Stimulated activated CD4-positive, alpha-beta T cell treated with anti-CD3 and anti-CD28 coated beads, Interleukin-4, amount 100 ng/mL, for 48 hours (primary cell): ENCODE measurements around the gene CPE.
"Not testable (repeated sequence)": the region's sequence is repeated elsewhere in the genome, so short reads cannot be mapped to it uniquely, and the experiment has no call there.

Experiments used
- DNase-seq, 2 donors: peaks; one replicate each; pipeline ENCODE4 v3.0.0-alpha.2; 2020; ENCODE audit warnings: low read depth in 2 of 2

The CPE gene

DNA sequence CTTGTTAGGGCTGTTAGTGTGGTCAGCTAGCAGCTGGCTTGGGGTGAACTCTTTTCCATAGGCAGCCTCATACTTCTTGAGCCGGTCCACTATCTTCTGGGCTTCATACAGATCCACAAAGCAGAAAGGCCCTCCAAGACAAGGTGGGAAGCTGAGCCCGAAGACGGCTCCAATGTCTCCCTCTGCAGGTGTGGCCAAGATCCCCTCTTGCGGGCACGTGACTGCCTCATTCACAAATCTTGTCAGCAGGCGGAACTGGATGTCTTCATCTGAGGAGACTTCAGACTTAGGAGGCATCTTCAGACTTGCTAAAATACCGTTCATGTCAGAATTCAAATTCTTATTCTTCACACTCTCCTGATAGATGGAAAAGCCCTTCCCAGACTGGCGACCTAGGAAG lies 25.3 kb downstream of the CPE start:
- DNase-seq = no peak

DNA sequence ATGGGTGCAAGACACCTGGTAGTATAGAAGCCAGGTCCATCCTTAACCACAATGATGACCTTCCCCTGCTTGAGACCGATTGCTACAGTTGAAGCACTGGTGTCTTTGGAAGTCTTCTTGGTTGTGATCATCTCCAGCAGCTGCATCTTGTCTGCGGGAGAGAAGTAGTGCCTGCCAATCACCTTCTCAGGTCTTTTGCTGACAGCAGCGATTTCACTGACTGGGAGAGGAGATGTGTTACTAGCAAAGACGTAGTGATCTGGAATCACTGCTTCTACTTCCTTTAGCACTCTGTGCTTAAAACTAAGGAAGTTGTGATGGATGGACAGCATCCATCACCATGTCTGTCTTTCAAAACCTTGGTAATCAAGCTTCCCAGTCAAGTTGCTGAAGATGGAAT lies 25.9 kb downstream of the CPE start:
- no peak for DNase-seq

DNA sequence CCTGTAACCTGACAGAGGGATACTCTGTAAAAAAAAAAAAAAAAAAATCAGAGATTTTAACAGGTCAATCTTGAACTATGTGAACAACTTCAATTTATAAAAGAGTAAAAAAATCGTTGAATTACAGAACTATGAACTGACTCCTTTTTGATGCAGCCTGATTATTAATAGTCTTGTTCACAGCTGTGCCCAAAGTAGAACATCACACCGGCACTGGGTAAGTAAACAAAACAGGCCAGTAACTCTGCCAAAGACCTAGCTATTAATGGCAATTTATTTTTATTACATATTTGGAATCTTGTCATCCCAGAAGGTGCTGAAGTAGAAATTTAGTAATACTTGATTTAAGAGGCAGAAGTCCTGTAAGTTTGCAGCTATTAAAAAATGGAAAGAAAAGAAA lies 31.4 kb downstream of the CPE start:
- DNase-seq = no peak

- DNase-seq = no peak
These were observed 37.1 kb downstream of the CPE start for GRCh38 chr4:165415910-165416309.

GRCh38 chr4:165418073-165418472 lies 39.3 kb downstream of the CPE start:
- DNase-seq = no peak

DNA sequence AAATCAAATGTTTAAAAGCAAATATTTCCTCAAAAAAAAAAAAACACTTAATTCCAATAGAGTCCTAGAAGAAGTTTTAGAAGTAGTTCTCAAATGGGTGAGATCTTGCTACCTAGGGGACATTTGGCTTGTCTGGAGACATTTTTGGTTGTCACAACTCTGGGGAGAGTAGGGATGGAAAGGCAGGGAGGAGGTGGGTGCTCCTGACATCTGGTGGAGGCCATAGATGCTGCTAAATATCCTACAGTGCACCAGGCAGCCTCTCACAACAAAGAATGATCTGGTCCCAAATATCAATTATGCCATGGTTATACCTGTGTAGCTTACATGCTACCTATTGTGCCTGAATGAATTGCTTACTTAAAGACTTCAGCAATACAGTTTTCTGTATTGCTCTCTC lies 46.8 kb downstream of the CPE start:
- no peak for DNase-seq

DNA sequence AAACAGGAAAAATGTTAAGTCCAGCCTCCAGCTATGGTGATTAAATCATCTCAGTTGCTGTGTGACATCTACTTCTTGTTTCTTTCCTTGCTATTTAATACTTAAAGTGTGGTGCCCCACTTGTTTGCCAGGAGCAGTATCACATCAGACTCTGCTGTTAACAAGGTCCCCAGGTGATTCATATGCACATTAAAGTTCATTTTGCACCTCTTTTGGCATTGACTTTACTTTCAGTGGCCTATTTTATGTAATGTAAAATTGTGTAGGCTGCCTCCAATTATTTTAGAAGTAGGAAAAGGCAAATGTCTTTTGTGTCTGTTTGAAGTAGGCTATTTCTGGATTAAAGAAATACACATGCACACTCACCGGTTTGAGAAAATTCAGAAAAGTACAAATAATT lies 47.5 kb downstream of the CPE start:
- DNase-seq = no peak

GRCh38 chr4:165426823-165427222 lies 48.0 kb downstream of the CPE start:
- DNase-seq = no peak

- no peak for DNase-seq
These were observed 50.1 kb downstream of the CPE start for GRCh38 chr4:165428957-165429356.

- DNase-seq = no peak
These were observed 54.7 kb downstream of the CPE start for GRCh38 chr4:165433529-165433928.

DNA sequence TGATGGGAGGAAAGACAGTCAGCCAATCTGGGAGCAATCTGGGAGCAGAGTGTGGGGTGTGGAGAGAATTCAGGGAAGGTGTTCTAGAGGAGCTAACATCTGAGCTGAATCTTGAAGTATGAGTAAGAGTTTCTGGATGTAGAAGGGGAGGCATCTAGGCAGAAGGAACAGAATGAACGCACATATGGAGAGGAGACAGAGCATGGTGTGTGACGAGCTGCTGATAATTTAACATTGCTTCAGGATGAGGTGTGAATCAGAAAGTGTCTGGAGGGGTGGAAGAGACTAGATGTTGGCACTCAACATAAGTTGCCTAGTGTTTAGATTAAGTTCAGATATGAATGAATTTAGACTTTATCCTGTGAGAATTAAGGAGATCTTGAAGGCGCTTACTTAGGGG lies 58.9 kb downstream of the CPE start:
- no peak for DNase-seq

DNA sequence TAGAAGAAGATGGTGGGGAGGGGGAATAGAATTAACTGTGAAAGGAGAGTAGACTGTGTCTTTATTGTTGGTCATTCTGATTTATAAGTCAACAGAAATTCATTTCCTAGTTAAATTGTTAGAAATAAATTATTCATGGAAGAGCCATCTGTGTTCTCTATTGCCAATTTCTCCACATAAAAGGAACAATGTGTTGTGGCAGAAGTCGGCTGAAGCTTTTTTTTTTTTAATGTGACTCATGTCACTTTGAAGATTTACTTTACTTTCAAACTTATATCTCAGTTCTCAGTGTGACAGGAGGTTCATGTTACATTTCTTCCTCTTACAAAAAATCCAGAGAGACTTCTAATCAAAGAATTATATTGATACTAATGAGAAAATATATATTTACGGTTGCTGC lies 60.5 kb downstream of the CPE start:
- DNase-seq = no peak

DNA sequence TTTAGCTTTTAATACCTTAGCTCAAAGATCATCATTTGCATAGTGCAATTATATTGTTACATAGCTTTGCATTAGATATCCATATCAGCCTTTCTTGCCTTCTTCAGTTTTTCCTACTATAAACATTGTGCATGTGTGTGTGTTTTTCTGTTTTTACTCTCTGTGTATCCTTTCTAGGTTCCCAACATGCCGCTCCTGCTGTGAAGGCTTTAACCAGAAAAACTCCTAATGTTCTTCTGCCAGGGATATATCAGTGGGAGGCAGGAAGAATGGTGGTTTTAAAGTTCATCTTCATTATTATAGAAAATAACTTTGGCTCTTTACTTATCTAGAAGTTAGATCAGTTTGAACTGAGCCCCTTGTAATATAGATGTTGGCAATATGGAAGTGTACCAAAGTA lies 61.2 kb downstream of the CPE start:
- DNase-seq = no peak

- DNase-seq = no peak
These were observed 61.8 kb downstream of the CPE start for GRCh38 chr4:165440415-165441158.

DNA sequence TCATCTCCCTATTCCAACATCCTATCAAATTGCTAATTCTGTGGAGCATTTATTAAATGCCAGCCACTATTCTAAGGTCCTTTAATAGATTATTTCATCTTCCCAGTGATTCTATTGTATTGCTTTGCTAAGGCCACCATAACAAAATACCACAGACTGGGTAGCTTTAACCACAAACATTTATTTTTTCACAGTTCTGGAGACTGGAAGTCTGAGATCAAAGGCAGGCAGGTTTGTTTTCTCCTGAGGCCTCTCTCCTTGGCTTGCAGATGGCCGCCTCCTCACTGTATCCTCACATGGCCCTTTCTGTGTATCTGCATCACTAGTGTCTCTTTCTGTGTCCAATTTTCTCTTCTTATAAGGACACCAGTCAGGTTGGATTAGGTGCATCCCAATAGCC lies 64.5 kb downstream of the CPE start:
- DNase-seq = no peak

- no peak for DNase-seq
These were observed 69.9 kb downstream of the CPE start for GRCh38 chr4:165448700-165449099.

DNA sequence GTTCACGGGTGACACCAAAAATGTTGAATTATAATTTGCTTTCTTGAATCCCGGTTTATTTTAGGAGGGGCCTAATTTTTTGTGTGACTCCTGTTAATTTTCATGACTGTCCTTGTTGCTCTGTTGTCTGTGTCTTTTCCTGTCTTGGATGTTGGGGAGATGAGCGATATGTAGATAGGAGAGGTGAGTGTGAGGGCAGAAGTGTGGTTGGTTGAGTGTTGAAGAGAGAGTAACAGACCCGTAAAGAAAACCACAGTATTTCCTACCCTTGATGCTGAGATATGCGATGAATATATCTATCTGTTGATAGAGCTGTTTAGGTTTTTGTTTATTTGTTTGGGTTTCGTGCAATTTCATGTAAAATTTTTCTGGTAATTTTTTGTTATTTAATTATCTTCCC lies 70.5 kb downstream of the CPE start:
- DNase-seq = no peak

- no peak for DNase-seq
These were observed 72.1 kb downstream of the CPE start for GRCh38 chr4:165450871-165451270.

DNA sequence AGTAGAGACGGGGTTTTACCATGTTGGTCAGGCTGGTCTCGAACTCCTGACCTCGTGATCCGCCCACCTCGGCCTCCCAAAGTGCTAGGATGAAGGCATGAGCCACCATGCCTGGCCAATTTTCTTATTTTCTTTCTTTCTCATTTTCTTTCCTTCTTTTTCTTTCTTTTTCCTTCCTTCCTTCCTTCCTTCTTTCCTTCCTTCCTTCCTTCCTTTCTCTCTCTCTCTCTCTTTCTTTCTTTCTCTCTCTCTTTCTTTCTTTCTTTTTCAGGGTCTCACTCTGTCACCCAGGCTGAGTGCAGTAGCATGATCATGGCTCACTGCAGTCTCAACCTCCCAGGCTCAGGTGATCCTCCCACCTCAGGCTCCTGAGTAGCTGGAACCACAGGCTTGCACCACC lies 74.3 kb downstream of the CPE start:
- not testable (repeated sequence) for DNase-seq

- no peak for DNase-seq
These were observed 75.6 kb downstream of the CPE start for GRCh38 chr4:165454426-165454825.

- DNase-seq = no peak
These were observed 79.0 kb downstream of the CPE start for GRCh38 chr4:165457793-165458192.

DNA sequence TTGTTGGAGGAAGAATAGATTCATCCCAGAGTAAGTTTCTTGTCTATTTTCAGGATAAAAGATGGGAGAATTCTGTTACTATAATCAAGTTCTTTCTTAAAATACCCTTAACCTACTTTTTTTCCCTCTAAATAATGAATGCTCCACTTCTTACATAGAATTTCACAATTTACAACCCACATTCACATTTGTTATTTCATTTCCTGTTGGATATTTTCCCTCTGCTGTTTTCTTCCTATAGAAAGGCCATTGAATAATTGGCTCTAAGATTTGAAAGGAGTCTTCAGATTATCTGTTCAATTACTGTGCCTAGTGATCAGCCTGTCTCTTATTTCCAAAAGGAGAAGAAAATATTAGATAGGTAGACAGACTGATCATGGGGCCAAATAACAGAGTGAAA lies 79.7 kb downstream of the CPE start:
- no peak for DNase-seq

DNA sequence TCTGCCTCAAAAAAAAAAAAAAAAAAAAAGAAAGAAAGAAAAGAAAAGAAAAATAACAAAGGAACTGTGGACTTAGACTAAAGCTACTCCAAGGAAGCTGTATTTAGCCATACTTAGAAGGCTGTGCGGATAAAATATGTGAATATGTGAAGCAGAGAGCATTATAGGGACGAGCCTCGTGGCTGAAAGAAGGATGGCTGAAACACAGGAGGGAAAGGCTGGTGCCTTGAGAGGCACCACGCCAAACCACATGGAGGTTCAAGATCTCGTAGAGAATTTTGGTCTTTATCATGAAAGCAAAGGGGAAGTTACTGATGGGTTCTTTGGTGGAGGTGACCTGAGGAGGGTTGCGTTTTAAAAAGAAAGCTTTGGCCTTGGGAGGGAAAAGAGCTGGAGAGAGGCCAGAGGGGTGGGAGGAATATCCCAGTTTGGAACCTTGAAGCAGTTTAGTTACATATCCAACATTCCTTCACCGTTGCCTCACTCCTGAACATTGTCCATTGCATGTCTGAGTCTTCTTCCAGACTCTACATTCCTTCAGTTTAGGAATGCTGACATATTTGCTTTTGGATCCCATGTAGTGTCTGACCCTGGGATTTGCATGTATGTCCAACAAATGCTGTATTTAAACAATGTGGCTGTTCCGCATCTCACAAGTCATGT lies 82.5 kb downstream of the CPE start:
- DNase-seq = no peak

DNA sequence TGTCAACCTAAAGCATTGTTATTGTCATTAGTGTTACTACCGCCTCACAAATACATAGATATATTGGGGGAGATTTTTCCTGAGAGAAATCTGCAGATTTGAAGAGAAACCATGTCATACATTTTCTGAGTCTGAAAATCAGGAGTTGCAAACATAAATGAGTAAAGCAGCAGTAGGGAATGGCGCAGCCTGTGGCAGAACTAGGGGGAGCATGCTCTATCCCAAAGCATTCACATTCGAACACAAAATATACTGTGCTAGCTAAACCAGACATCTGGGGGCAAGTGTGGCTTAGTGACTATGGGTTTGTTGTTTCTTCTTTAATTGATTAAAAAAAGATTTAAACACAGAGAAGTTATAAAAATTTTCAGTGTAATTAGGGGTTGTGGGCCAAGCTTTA lies 83.2 kb downstream of the CPE start:
- no peak for DNase-seq
